Measurements from ENCODE around the gene TAS1R3.

Gene TAS1R3

GRCh38 chr1:1340791-1341548 is 9.9 kb downstream of the TAS1R3 start:
- Histone ChIP-seq H3K27ac (ENCODE audit: low read length) (no peak overlapping the region), H3K27me3 (ENCODE audit: control insufficient read depth, insufficient read depth, low read length) (no peaks in the 10 kb centered on the region), H3K4me1 (ENCODE audit: control insufficient read depth, insufficient read depth, low read length) (no peaks in the 10 kb centered on the region), H3K4me3 (ENCODE audit: low read length) (no peak overlapping the region), H3K9me3 (ENCODE audit: control insufficient read depth, insufficient read depth, low read length) (no peaks in the 10 kb centered on the region), H3K36me3 (ENCODE audit: control insufficient read depth, insufficient read depth, low read length) (peaks cover 17% of the 10 kb centered on the region)
- no CpG with 5 or more reads among the region's 36 CpGs for WGBS (ENCODE audit: insufficient coverage, insufficient read length)
- DNase-seq (ENCODE audit: low read depth, low spot score), result no peak

DNA sequence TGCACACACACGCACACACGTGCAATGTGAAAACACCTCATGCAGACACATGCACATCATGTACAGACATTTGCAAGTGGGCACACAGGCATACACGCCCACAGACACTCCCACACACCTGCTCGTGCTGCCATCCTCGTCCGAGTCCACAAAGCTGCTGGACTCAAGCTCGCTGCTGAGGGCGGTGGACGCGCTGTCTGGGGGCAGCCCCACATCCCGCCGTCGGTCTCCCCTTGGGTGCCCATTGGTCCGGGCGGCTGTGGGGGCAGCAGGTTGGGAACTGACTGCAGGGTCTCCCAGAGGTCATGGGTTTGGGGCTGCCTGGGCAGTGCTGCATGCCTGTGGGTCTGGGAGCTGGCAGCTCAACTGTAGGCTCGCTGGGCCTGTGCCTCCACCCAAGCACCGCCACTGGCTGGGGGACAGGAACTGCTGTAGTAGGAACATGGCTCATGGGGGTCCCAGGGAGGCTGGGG is 10.5 kb downstream of the TAS1R3 start:
- Histone ChIP-seq H3K36me3 (ENCODE audit: control insufficient read depth, insufficient read depth, low read length) (peaks cover 17% of the 10 kb centered on the region), H3K4me1 (ENCODE audit: control insufficient read depth, insufficient read depth, low read length) (no peaks in the 10 kb centered on the region), H3K27ac (ENCODE audit: low read length) (no peak overlapping the region), H3K27me3 (ENCODE audit: control insufficient read depth, insufficient read depth, low read length) (no peaks in the 10 kb centered on the region), H3K4me3 (ENCODE audit: low read length) (no peak overlapping the region), H3K9me3 (ENCODE audit: control insufficient read depth, insufficient read depth, low read length) (no peaks in the 10 kb centered on the region)
- no CpG with 5 or more reads among the region's 17 CpGs for WGBS (ENCODE audit: insufficient coverage, insufficient read length)
- no peak for DNase-seq (ENCODE audit: low read depth, low spot score)

DNA sequence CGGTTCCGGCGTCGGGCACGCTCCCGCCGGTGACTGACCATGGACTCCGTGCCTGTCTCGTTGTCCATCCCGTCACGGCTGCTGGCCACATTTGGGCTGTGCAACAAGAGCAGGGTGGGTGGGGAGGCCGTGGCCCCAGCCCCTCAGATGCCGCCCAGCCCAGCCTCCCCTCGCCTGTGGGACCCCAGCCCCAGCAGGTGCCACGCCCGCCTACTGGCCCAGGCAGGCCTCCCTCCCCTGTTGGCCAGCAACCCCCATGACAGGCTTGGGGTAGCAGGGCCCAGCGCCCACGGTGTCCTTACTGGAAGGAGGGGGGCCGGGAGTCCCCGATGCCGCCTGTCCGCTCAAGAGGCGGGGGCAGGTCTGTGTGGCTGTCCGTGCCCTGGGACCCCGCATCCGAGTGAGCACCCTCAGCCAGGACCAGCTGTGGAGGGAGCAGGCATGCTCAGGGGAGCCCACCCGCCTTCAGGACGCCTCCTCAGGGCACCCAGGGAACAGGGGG is 11.0 kb downstream of the TAS1R3 start:
- no peak for DNase-seq (ENCODE audit: low read depth, low spot score)
- no CpG with 5 or more reads among the region's 28 CpGs for WGBS (ENCODE audit: insufficient coverage, insufficient read length)
- no peaks in the 10 kb centered on the region for H3K9me3 ChIP-seq (ENCODE audit: control insufficient read depth, insufficient read depth, low read length)
- no peak overlapping the region for H3K27ac ChIP-seq (ENCODE audit: low read length)
- no peak overlapping the region for H3K4me3 ChIP-seq (ENCODE audit: low read length)
- peaks cover 17% of the 10 kb centered on the region for H3K36me3 ChIP-seq (ENCODE audit: control insufficient read depth, insufficient read depth, low read length)
- H3K4me1 ChIP-seq (ENCODE audit: control insufficient read depth, insufficient read depth, low read length), result no peaks in the 10 kb centered on the region
- no peaks in the 10 kb centered on the region for H3K27me3 ChIP-seq (ENCODE audit: control insufficient read depth, insufficient read depth, low read length)

DNA sequence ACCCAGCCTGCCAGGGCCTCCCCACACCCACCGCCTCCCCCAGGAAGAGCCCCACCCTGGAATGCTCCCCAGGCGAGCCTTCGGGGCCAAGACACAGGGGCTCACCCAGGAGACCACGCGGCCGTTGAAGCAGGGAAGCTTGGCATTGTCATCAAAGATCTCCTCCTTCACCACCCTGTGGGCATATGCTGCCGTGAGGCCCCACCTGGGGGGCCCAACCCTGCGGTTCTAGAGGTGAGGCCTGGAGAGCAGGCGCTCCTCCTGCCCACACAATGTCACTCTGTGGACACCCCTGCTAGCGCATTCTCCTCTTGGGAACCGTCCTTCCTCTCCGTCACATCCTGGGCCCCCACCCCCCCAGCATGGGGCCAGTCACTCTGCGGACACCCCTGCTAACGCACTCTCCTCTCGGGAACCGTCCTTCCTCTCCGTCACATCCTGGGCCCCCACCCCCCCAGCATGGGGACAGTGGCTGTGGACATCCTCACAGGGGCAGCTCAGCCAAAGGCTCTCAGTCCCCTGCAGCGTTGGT is 11.6 kb downstream of the TAS1R3 start:
- WGBS (ENCODE audit: insufficient coverage, insufficient read length), result no CpG with 5 or more reads among the region's 18 CpGs
- no peaks in the 10 kb centered on the region for H3K27me3 ChIP-seq (ENCODE audit: control insufficient read depth, insufficient read depth, low read length)
- DNase-seq (ENCODE audit: low read depth, low spot score), result no peak
- peaks cover under 1% of the 10 kb centered on the region for H3K4me1 ChIP-seq (ENCODE audit: control insufficient read depth, insufficient read depth, low read length)
- peaks cover 17% of the 10 kb centered on the region for H3K36me3 ChIP-seq (ENCODE audit: control insufficient read depth, insufficient read depth, low read length)
- H3K9me3 ChIP-seq (ENCODE audit: control insufficient read depth, insufficient read depth, low read length), result no peaks in the 10 kb centered on the region
- H3K27ac ChIP-seq (ENCODE audit: low read length), result no peak overlapping the region
- no peak overlapping the region for H3K4me3 ChIP-seq (ENCODE audit: low read length)

GRCh38 chr1:1343811-1344421 is 12.8 kb downstream of the TAS1R3 start:
- peaks cover 6% of the 10 kb centered on the region for H3K4me1 ChIP-seq (ENCODE audit: control insufficient read depth, insufficient read depth, low read length)
- peaks cover 17% of the 10 kb centered on the region for H3K36me3 ChIP-seq (ENCODE audit: control insufficient read depth, insufficient read depth, low read length)
- H3K27ac ChIP-seq (ENCODE audit: low read length), result no peak overlapping the region
- no peaks in the 10 kb centered on the region for H3K9me3 ChIP-seq (ENCODE audit: control insufficient read depth, insufficient read depth, low read length)
- no peak for DNase-seq (ENCODE audit: low read depth, low spot score)
- WGBS (ENCODE audit: insufficient coverage, insufficient read length), result no CpG with 5 or more reads among the region's 24 CpGs
- no peaks in the 10 kb centered on the region for H3K27me3 ChIP-seq (ENCODE audit: control insufficient read depth, insufficient read depth, low read length)
- H3K4me3 ChIP-seq (ENCODE audit: low read length), result no peak overlapping the region

- H3K4me3 ChIP-seq (ENCODE audit: low read length), result no peak overlapping the region
- H3K9me3 ChIP-seq (ENCODE audit: control insufficient read depth, insufficient read depth, low read length), result no peaks in the 10 kb centered on the region
- no CpG with 5 or more reads among the region's 15 CpGs for WGBS (ENCODE audit: insufficient coverage, insufficient read length)
- H3K27me3 ChIP-seq (ENCODE audit: control insufficient read depth, insufficient read depth, low read length), result no peaks in the 10 kb centered on the region
- no peak overlapping the region for H3K27ac ChIP-seq (ENCODE audit: low read length)
- H3K36me3 ChIP-seq (ENCODE audit: control insufficient read depth, insufficient read depth, low read length), result peaks cover 13% of the 10 kb centered on the region
- no peak for DNase-seq (ENCODE audit: low read depth, low spot score)
- peaks cover 6% of the 10 kb centered on the region for H3K4me1 ChIP-seq (ENCODE audit: control insufficient read depth, insufficient read depth, low read length)
Observed at GRCh38 chr1:1344655-1345361, 13.7 kb downstream of the TAS1R3 start.

GRCh38 chr1:1345384-1345783 is 14.3 kb downstream of the TAS1R3 start:
- Histone ChIP-seq H3K27me3 (ENCODE audit: control insufficient read depth, insufficient read depth, low read length) (no peaks in the 10 kb centered on the region), H3K4me3 (ENCODE audit: low read length) (no peak overlapping the region), H3K4me1 (ENCODE audit: control insufficient read depth, insufficient read depth, low read length) (peaks cover 6% of the 10 kb centered on the region), H3K27ac (ENCODE audit: low read length) (no peak overlapping the region), H3K9me3 (ENCODE audit: control insufficient read depth, insufficient read depth, low read length) (no peaks in the 10 kb centered on the region), H3K36me3 (ENCODE audit: control insufficient read depth, insufficient read depth, low read length) (peaks cover 7% of the 10 kb centered on the region)
- WGBS (ENCODE audit: insufficient coverage, insufficient read length), result no CpG with 5 or more reads among the region's 16 CpGs
- no peak for DNase-seq (ENCODE audit: low read depth, low spot score)

- no peak overlapping the region for H3K4me3 ChIP-seq (ENCODE audit: low read length)
- peaks cover 6% of the 10 kb centered on the region for H3K4me1 ChIP-seq (ENCODE audit: control insufficient read depth, insufficient read depth, low read length)
- H3K9me3 ChIP-seq (ENCODE audit: control insufficient read depth, insufficient read depth, low read length), result no peaks in the 10 kb centered on the region
- DNase-seq (ENCODE audit: low read depth, low spot score), result no peak
- WGBS (ENCODE audit: insufficient coverage, insufficient read length), result no CpG with 5 or more reads among the region's 12 CpGs
- peaks cover 6% of the 10 kb centered on the region for H3K36me3 ChIP-seq (ENCODE audit: control insufficient read depth, insufficient read depth, low read length)
- no peaks in the 10 kb centered on the region for H3K27me3 ChIP-seq (ENCODE audit: control insufficient read depth, insufficient read depth, low read length)
- no peak overlapping the region for H3K27ac ChIP-seq (ENCODE audit: low read length)
Observed at GRCh38 chr1:1345860-1346500, 14.9 kb downstream of the TAS1R3 start.

DNA sequence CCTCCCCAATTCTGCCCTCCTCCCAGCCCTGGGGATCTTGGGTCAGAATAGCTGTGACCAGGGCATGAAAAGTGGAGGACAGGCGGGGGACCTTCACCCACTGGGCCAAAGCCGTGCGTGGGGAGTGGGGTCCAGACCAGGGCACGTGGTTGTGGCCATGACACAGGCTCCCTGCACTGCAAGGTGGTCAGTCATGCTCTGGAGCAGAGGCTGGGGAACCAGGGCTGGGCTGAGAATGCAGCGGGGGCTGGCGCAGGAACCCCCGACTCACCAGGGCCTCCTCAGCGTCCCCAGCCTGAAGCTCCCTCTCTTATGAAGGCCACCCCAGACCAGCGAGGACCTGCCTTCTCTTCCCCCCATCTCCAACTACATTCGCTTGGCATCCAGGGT is 15.4 kb downstream of the TAS1R3 start:
- Histone ChIP-seq H3K36me3 (ENCODE audit: control insufficient read depth, insufficient read depth, low read length) (peaks cover 1% of the 10 kb centered on the region; the same call in 1 of the 2 replicates), H3K4me3 (ENCODE audit: low read length) (no peak overlapping the region), H3K27ac (ENCODE audit: low read length) (no peak overlapping the region), H3K9me3 (ENCODE audit: control insufficient read depth, insufficient read depth, low read length) (no peaks in the 10 kb centered on the region), H3K4me1 (ENCODE audit: control insufficient read depth, insufficient read depth, low read length) (peaks cover 7% of the 10 kb centered on the region), H3K27me3 (ENCODE audit: control insufficient read depth, insufficient read depth, low read length) (no peaks in the 10 kb centered on the region)
- DNase-seq (ENCODE audit: low read depth, low spot score), result no peak
- WGBS (ENCODE audit: insufficient coverage, insufficient read length), result no CpG with 5 or more reads among the region's 10 CpGs

Measured in iPS DF 6.9 (cell line).